Uterus (tissue), 4 donors: ENCODE results near the gene CEP78. TPM values are rescaled to one million over a fixed set of nuclear protein-coding genes. Genes with fewer than 3 reads are reported as not detected.

ENCODE experiments used
- DNase-seq, 2 donors: peaks; one replicate each; pipeline ENCODE4 v3.0.0-alpha.2; 2019 to 2020
- H3K27ac ChIP-seq, 2 donors: fragments of 200-600 bp; sonication (generic); 1 replicate in 1 of 2; 2 replicates in 1 of 2; pipeline ENCODE4 v1.5.1; 2016 to 2018
- H3K27me3 ChIP-seq, 2 donors: fragments of 200-600 bp; sonication (generic); one replicate each; pipeline ENCODE4 v1.5.1; 2018 to 2019; ENCODE audit warnings: control low read depth in 1 of 2
- H3K36me3 ChIP-seq, 2 donors: fragments of 200-600 bp; sonication (generic); one replicate each; pipeline ENCODE4 v1.5.1; 2019; ENCODE audit warnings: control low read depth in 1 of 2
- H3K4me1 ChIP-seq, 2 donors: fragments of 200-600 bp; sonication (generic); one replicate each; pipeline ENCODE4 v1.5.1; 2018 to 2019; ENCODE audit warnings: control low read depth in 1 of 2
- H3K4me3 ChIP-seq, 2 donors: fragments of 200-600 bp; sonication (generic); 1 replicate in 1 of 2; 2 replicates in 1 of 2; pipeline ENCODE4 v1.5.1; 2018 to 2019; ENCODE audit warnings: mild to moderate bottlenecking in 1 of 2
- H3K9me3 ChIP-seq, 2 donors: fragments of 200-600 bp; sonication (generic); one replicate each; pipeline ENCODE4 v1.5.1; 2019; ENCODE audit warnings: control low read depth in 1 of 2
- CTCF ChIP-seq, 4 experiments: fragments of 200-600 bp in 2 of 4; fragments of 450-650 bp in 2 of 4; sonication (generic) in 2 of 4; IDR thresholded peaks; one replicate each; pipeline ENCODE4 v1.5.1; 2016 to 2019; ENCODE audit warnings: antibody characterized with exemption in 4 of 4, mild to moderate bottlenecking in 2 of 4, moderate library complexity in 1 of 4
- POLR2A ChIP-seq, 2 donors: fragments of 450-650 bp; IDR thresholded peaks; one replicate each; pipeline ENCODE4 v1.6.1; 2016; ENCODE audit warnings: antibody characterized with exemption in 2 of 2, mild to moderate bottlenecking in 1 of 2, moderate library complexity in 1 of 2
- intact Hi-C: fragments of 100-400 bp; cut with DNase I; formaldehyde crosslinking; loops from one replicate; pipeline ENCODE4 v1.15.1; 2023; ENCODE audit warnings: low total_unique reads
- total RNA-seq, 4 donors: library from RNA; depleted of rRNA in 3 of 4; stranded (reverse); fragments of >200 nt in 3 of 4; gene quantifications; one replicate each; pipeline versions ENCODE4 v1.1.0 to v1.2.4, GENCODE V29; 2014 to 2023
- donor health status: DM: yes; HTN: yes; CAD: no.

Gene CEP78
- total RNA-seq, 4 donors from 2014 or later: 8.7 to 59.3 (median 26.7) TPM

DNA sequence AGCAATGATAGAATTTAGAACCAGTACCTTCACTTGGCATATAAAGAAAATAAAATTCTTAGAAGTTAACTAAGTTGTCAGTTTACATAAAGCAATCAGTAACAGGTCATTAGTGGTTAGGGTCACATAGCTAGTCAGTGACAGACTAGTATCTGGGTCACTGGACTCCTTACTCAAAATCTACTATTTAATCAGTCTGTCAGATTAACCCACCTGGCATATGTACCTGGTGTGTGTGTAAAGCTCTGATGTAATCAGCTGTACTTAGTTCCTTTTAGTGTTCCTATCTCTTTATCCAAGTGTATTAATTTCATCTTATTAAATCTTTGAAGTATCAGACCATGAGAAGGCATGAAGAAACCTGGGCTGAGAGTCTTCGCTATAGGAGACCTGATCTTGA lies 7.3 kb downstream of the CEP78 start:
- Histone ChIP-seq H3K27ac (no peak overlapping the region), H3K36me3 (no peaks in the 10 kb centered on the region), H3K4me3 (no peak overlapping the region), H3K9me3 (no peaks in the 10 kb centered on the region), H3K4me1 (no peaks in the 10 kb centered on the region), H3K27me3 (no peaks in the 10 kb centered on the region)
- no peak for DNase-seq
- TF ChIP-seq POLR2A (IDR thresholded peaks at IDR 0.05) (no peak), CTCF (IDR thresholded peaks at IDR 0.05) (no peak)
- intact Hi-C loops: no loop called here

DNA sequence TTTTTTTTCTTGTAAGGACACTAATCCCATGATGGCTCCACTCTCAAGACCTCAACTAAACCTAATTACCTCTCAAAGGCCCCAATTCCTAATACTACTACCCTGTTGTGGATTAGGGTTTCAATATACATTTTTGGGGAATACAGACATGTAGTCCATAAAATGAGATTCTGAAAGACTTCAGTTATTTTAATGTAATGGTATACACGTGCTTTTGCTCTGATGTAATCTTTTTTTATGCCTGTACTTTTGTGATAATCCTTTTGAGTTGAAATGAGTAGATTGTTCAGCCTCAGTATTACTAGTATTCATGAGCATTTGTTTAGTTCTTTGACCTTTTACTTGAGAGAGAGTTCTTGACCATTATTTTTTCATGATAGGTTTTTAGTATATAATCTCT lies 9.5 kb downstream of the CEP78 start:
- no peak overlapping the region for H3K4me3 ChIP-seq
- DNase-seq: no peak
- H3K27me3 ChIP-seq: no peaks in the 10 kb centered on the region
- no peaks in the 10 kb centered on the region for H3K36me3 ChIP-seq
- TF ChIP-seq POLR2A (IDR thresholded peaks at IDR 0.05) (no peak), CTCF (IDR thresholded peaks at IDR 0.05) (no peak)
- H3K4me1 ChIP-seq: no peaks in the 10 kb centered on the region
- H3K9me3 ChIP-seq: no peaks in the 10 kb centered on the region
- intact Hi-C loops: no loop called here
- no peak overlapping the region for H3K27ac ChIP-seq

DNA sequence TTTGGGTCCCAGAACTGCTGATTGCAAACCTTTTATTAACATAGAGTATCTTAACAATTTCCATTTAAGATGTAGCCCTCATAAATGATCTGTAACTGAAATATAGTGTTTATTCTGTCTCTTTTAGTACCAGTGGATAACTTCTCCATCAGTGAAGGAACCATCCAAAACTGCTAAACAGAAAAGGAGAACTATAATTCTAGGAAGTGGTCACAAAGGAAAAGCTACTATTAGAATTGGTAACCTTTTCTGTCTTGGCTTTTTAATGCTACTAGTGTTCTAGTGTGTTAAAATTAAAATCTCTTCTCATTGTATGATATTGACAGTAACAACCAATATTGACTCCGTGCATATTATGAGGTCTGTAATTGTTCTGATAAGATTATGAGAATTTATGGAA lies 12.8 kb downstream of the CEP78 start:
- intact Hi-C loops: no loop called here
- Histone ChIP-seq H3K27me3 (no peaks in the 10 kb centered on the region), H3K9me3 (no peaks in the 10 kb centered on the region), H3K27ac (no peak overlapping the region), H3K4me1 (no peaks in the 10 kb centered on the region), H3K36me3 (no peaks in the 10 kb centered on the region), H3K4me3 (no peak overlapping the region)
- TF ChIP-seq CTCF (IDR thresholded peaks at IDR 0.05) (no peak), POLR2A (IDR thresholded peaks at IDR 0.05) (no peak)
- no peak for DNase-seq

- TF ChIP-seq POLR2A (IDR thresholded peaks at IDR 0.05) (no peak), CTCF (IDR thresholded peaks at IDR 0.05) (no peak)
- no peaks in the 10 kb centered on the region for H3K36me3 ChIP-seq
- no peak for DNase-seq
- no peaks in the 10 kb centered on the region for H3K4me1 ChIP-seq
- H3K9me3 ChIP-seq: no peaks in the 10 kb centered on the region
- H3K27ac ChIP-seq: no peak overlapping the region
- H3K27me3 ChIP-seq: no peaks in the 10 kb centered on the region
- no peak overlapping the region for H3K4me3 ChIP-seq
- intact Hi-C loops: no loop called here
Measured at GRCh38 chr9:78249542-78249941, 13.7 kb downstream of the CEP78 start.

DNA sequence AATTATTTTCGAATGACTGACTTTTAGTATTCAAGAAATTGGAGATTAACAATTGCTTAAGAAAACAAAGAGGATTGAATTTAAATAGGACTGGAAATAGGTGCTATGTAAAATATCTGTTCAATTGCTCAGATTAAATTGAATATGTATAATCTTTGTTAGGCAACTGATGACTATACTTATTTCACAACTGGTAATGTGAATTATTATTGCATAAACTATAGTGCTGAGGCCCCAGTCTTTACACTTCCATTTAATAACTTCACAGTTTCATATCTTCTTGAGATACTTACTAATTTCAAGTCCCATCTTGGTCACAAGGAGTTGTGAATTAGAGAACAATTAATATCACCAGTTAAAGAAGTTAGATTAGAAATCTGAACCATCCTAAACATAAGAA lies 16.7 kb downstream of the CEP78 start:
- DNase-seq: no peak
- no peak overlapping the region for H3K4me3 ChIP-seq
- no peaks in the 10 kb centered on the region for H3K36me3 ChIP-seq
- no peaks in the 10 kb centered on the region for H3K4me1 ChIP-seq
- H3K27ac ChIP-seq: no peak overlapping the region
- H3K27me3 ChIP-seq: no peaks in the 10 kb centered on the region
- TF ChIP-seq POLR2A (IDR thresholded peaks at IDR 0.05): no peak
- no peak for TF ChIP-seq CTCF (IDR thresholded peaks at IDR 0.05)
- H3K9me3 ChIP-seq: no peaks in the 10 kb centered on the region
- intact Hi-C loops: no loop called here
